H9 (cell line): ENCODE data around the gene RFX1. TPM values are rescaled to one million over a fixed set of nuclear protein-coding genes. Genes with fewer than 3 reads are reported as not detected.
A peak's percentile ranks its signal among the peaks of the same experiment; 100 is the strongest.

ENCODE experiments used
- DNase-seq: peaks from one replicate; pipeline ENCODE4 v3.0.0-alpha.2; 2017
- H2AFZ ChIP-seq: one replicate; pipeline ENCODE4 v1.6.1; 2013; ENCODE audit warnings: mild to moderate bottlenecking, low read length, control low read depth, moderate library complexity
- H2AK5ac ChIP-seq: 2 replicates; pipeline ENCODE4 v1.6.1; 2013; ENCODE audit warnings: low read length, control low read depth, mixed read lengths; ENCODE audit not compliant: insufficient read length
- H2BK120ac ChIP-seq: one replicate; pipeline ENCODE4 v1.6.1; 2013; ENCODE audit warnings: low read depth, mild to moderate bottlenecking, low read length, control low read depth, inconsistent platforms; ENCODE audit not compliant: poor library complexity, severe bottlenecking
- H2BK12ac ChIP-seq: 2 replicates; pipeline ENCODE4 v1.6.1; 2013; ENCODE audit warnings: low read length, control low read depth, mixed read lengths, low read depth; ENCODE audit not compliant: insufficient read length
- H2BK15ac ChIP-seq: 2 replicates; pipeline ENCODE4 v1.6.1; 2013; ENCODE audit warnings: low read depth, low read length, control low read depth
- H2BK20ac ChIP-seq: one replicate; pipeline ENCODE4 v1.6.1; 2013; ENCODE audit warnings: low read depth, mild to moderate bottlenecking, low read length, control low read depth, inconsistent platforms; ENCODE audit not compliant: poor library complexity, severe bottlenecking
- H2BK5ac ChIP-seq: 2 replicates; pipeline ENCODE4 v1.6.1; 2013; ENCODE audit warnings: low read length, control low read depth, mixed read lengths; ENCODE audit not compliant: insufficient read length
- H3K14ac ChIP-seq: 2 replicates; pipeline ENCODE4 v1.6.1; 2013; ENCODE audit warnings: low read length, control low read depth; ENCODE audit not compliant: insufficient read depth
- H3K18ac ChIP-seq: 2 replicates; pipeline ENCODE4 v1.6.1; 2013; ENCODE audit warnings: low read depth, mild to moderate bottlenecking, mixed read lengths, low read length, control low read depth; ENCODE audit not compliant: insufficient read length
- H3K23ac ChIP-seq: 2 replicates; pipeline ENCODE4 v1.6.1; 2013; ENCODE audit warnings: low read length, control low read depth, mixed read lengths, low read depth; ENCODE audit not compliant: insufficient read length
- H3K23me2 ChIP-seq: 2 replicates; pipeline ENCODE4 v1.6.1; 2013; ENCODE audit warnings: low read depth, mild to moderate bottlenecking, mixed read lengths, low read length, control low read depth; ENCODE audit not compliant: insufficient read length, poor library complexity, severe bottlenecking
- H3K27ac ChIP-seq: 2 replicates; pipeline ENCODE4 v1.5.1; 2013; ENCODE audit warnings: low read length, control low read depth, mixed read lengths, low read depth; ENCODE audit not compliant: insufficient read length
- H3K27me3 ChIP-seq: 2 replicates; pipeline ENCODE4 v1.6.1; 2013; ENCODE audit warnings: low read length, control low read depth, inconsistent platforms; ENCODE audit not compliant: insufficient read depth
- H3K4ac ChIP-seq: 2 replicates; pipeline ENCODE4 v1.6.1; 2013; ENCODE audit warnings: low read depth, mild to moderate bottlenecking, control low read depth, inconsistent platforms, low read length, moderate library complexity
- H3K4me1 ChIP-seq: 2 replicates; pipeline ENCODE4 v1.6.1; 2013; ENCODE audit warnings: low read length, control low read depth, inconsistent platforms; ENCODE audit not compliant: insufficient read depth
- H3K4me2 ChIP-seq: 2 replicates; pipeline ENCODE4 v1.6.1; 2013; ENCODE audit warnings: low read length, control low read depth, mixed read lengths; ENCODE audit not compliant: insufficient read length, insufficient read depth
- H3K56ac ChIP-seq: 2 replicates; pipeline ENCODE4 v1.6.1; 2013; ENCODE audit warnings: low read depth, mild to moderate bottlenecking, mixed read lengths, low read length, control low read depth; ENCODE audit not compliant: insufficient read length
- H3K79me1 ChIP-seq: 2 replicates; pipeline ENCODE4 v1.6.1; 2013; ENCODE audit warnings: low read depth, mild to moderate bottlenecking, moderate library complexity, low read length, control low read depth, inconsistent platforms; ENCODE audit not compliant: insufficient read depth, poor library complexity, severe bottlenecking
- H3K79me2 ChIP-seq: 2 replicates; pipeline ENCODE4 v1.6.1; 2013; ENCODE audit warnings: low read length, control low read depth, inconsistent platforms; ENCODE audit not compliant: insufficient read depth
- H3K9ac ChIP-seq: 2 replicates; pipeline ENCODE4 v1.6.1; 2013; ENCODE audit warnings: low read length, control low read depth, mixed read lengths; ENCODE audit not compliant: insufficient read length; ENCODE audit errors: extremely low read depth
- H3K9me3 ChIP-seq: one replicate; pipeline ENCODE4 v1.6.1; 2013; ENCODE audit warnings: low read depth, low read length, inconsistent platforms; ENCODE audit not compliant: control insufficient read depth
- H3T11ph ChIP-seq: one replicate; pipeline ENCODE4 v1.6.1; 2013; ENCODE audit warnings: mild to moderate bottlenecking, low read length, control low read depth, inconsistent platforms
- H4K20me1 ChIP-seq: one replicate; pipeline ENCODE4 v1.6.1; 2013; ENCODE audit not compliant: control insufficient read depth, insufficient read length, insufficient read depth
- H4K5ac ChIP-seq: 2 replicates; pipeline ENCODE4 v1.6.1; 2013; ENCODE audit warnings: low read depth, mild to moderate bottlenecking, mixed read lengths, low read length, control low read depth; ENCODE audit not compliant: insufficient read length
- H4K8ac ChIP-seq: replicated peaks from 2 replicates; pipeline ENCODE4 v1.6.1; 2013; ENCODE audit warnings: low read length, control low read depth, mixed read lengths, low read depth; ENCODE audit not compliant: insufficient read length
- H4K91ac ChIP-seq: 2 replicates; pipeline ENCODE4 v1.6.1; 2013; ENCODE audit warnings: low read depth, mild to moderate bottlenecking, moderate library complexity, mixed read lengths, low read length, control low read depth; ENCODE audit not compliant: insufficient read length
- H3K27ac Mint-ChIP-seq, 3 experiments: 2 replicates in 2 of 3; 3 replicates in 1 of 3; pipeline ENCODE4 v1.8.0; 2020 to 2021; ENCODE audit warnings: mixed read lengths in 3 of 3, mild to moderate bottlenecking in 1 of 3, moderate library complexity in 1 of 3
- H3K27me3 Mint-ChIP-seq: 2 replicates; pipeline ENCODE4 v1.8.0; 2021; ENCODE audit warnings: low read depth, mild to moderate bottlenecking, moderate library complexity, mixed read lengths
- H3K36me3 Mint-ChIP-seq, 3 experiments: 2 replicates in 2 of 3; 3 replicates in 1 of 3; pipeline ENCODE4 v1.8.0; 2020 to 2021; ENCODE audit warnings: low read depth in 3 of 3, mixed read lengths in 3 of 3; ENCODE audit not compliant: insufficient read depth in 1 of 3
- H3K4me1 Mint-ChIP-seq, 2 experiments: 2 replicates each; pipeline ENCODE4 v1.8.0; 2020; ENCODE audit warnings: mixed read lengths in 2 of 2
- H3K4me3 Mint-ChIP-seq, 2 experiments: 2 replicates in 1 of 2; 3 replicates in 1 of 2; pipeline ENCODE4 v1.8.0; 2020 to 2021; ENCODE audit warnings: mild to moderate bottlenecking in 2 of 2, mixed read lengths in 2 of 2, moderate library complexity in 1 of 2
- H3K9me3 Mint-ChIP-seq, 2 experiments: 2 replicates in 1 of 2; 3 replicates in 1 of 2; pipeline ENCODE4 v1.8.0; 2020; ENCODE audit warnings: mild to moderate bottlenecking in 2 of 2, mixed read lengths in 2 of 2, moderate library complexity in 1 of 2
- WGBS: extraction: QIAGEN DNeasy Blood & Tissue Kit; methylation state at CpG from one replicate; pipeline ENCODE4 v1.1.7; 2013; ENCODE audit warnings: missing lambda C conversion rate, low lambda C conversion rate, mixed read lengths; ENCODE audit not compliant: insufficient read length; ENCODE audit errors: extremely low coverage; 5-methylcytosine and 5-hydroxymethylcytosine counted together
- total RNA-seq: library from RNA; stranded (reverse); gene quantifications from 2 replicates; pipeline ENCODE4 v1.2.1, GENCODE V29; 2021
- TF ChIP-seq, protein P1 (sequence below): fragments of 200-600 bp; sonication (generic); conservative IDR thresholded peaks from 3 replicates; pipeline ENCODE4 v1.8.0; 2021; ENCODE audit warnings: antibody characterized with exemption, mild to moderate bottlenecking

RFX1 gene
- total RNA-seq, 1 experiment from 2014 or later: 21.4 TPM

DNA sequence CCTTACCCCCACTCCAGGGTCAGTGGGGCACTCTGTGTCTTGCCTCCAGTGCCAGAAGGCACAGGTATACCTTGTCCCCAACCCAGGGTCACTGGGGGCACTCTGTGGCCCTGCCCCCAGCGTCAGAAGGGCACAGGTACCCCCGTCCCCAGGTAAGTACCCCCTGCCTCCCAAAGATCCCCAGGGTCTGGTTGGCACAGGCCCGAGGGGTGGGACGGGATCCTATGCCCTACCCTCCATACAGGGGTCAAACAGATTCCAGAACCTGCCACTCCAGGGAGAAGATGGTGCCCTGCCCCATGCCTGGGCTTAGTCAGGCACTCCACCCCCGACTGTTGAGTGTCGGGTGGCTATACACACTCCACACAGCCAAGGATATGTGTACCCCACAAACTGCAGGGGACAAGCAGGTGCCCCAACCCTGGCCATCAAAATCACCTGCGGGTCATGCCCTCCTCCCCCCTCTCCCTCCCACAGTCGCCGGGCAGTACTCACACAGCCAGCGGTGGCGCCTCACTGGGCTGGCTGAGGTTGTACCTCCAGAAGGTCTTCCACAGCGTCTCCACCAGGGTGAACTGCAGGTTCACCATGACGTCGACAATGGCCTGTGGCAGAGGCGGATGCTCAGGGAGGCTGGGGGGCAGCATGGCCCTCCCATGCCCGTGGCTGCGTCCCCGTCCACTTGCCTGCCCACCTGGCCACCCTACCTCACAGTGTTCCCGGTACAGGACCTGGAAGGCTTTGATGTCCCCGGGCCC lies 40.0 kb downstream of the RFX1 start:
- Histone ChIP-seq H3K23ac (no peak overlapping the region), H2BK20ac (no peak overlapping the region), H4K5ac (no peak overlapping the region), H3K79me1 (no peaks in the 10 kb centered on the region), H2BK5ac (no peak overlapping the region), H2AK5ac (no peak overlapping the region), H3K79me2 (no peaks in the 10 kb centered on the region), H3K14ac (no peak overlapping the region), H3K27me3 (no peaks in the 10 kb centered on the region), H3T11ph (no peak overlapping the region), H3K9me3 (no peaks in the 10 kb centered on the region), H2BK15ac (no peak overlapping the region), H2AFZ (no peak overlapping the region), H3K23me2 (no peaks in the 10 kb centered on the region), H4K91ac (no peak overlapping the region), H3K9ac (no peak overlapping the region), H3K56ac (no peak overlapping the region), H3K18ac (no peak overlapping the region), H2BK12ac (no peak overlapping the region), H4K20me1 (no peaks in the 10 kb centered on the region), H3K4me1 (no peaks in the 10 kb centered on the region), H3K4ac (no peak overlapping the region), H3K27ac (no peak overlapping the region), H2BK120ac (no peak overlapping the region), H4K8ac (no peak overlapping the region), H3K4me2 (no peak overlapping the region)
- WGBS: no CpG with 5 or more reads among the region's 20 CpGs
- Mint-ChIP-seq H3K36me3 (peaks cover 15 to 45% (median 28%) of the 10 kb centered on the region in 3 experiments; a peak in 6 of 7 replicates), H3K9me3 (no peaks in the 10 kb centered on the region), H3K4me3 (no peak overlapping the region), H3K27ac (no peak overlapping the region), H3K4me1 (peaks cover 4 to 6% of the 10 kb centered on the region in 2 experiments; a peak in 3 of 4 replicates), H3K27me3 (no peaks in the 10 kb centered on the region)
- peak; percentile 30 for DNase-seq
- TF ChIP-seq, protein P1, sequence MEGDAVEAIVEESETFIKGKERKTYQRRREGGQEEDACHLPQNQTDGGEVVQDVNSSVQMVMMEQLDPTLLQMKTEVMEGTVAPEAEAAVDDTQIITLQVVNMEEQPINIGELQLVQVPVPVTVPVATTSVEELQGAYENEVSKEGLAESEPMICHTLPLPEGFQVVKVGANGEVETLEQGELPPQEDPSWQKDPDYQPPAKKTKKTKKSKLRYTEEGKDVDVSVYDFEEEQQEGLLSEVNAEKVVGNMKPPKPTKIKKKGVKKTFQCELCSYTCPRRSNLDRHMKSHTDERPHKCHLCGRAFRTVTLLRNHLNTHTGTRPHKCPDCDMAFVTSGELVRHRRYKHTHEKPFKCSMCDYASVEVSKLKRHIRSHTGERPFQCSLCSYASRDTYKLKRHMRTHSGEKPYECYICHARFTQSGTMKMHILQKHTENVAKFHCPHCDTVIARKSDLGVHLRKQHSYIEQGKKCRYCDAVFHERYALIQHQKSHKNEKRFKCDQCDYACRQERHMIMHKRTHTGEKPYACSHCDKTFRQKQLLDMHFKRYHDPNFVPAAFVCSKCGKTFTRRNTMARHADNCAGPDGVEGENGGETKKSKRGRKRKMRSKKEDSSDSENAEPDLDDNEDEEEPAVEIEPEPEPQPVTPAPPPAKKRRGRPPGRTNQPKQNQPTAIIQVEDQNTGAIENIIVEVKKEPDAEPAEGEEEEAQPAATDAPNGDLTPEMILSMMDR: no peak
